Activated naive CD4-positive, alpha-beta T cell (primary cell): ENCODE data around the gene PLD6.
"Not testable (repeated sequence)": the region's sequence is repeated elsewhere in the genome, so short reads cannot be mapped to it uniquely, and the experiment has no call there.

Experiments
- DNase-seq, 4 experiments: peaks; one replicate each; lab custom pipeline; 2025; lab: John Stamatoyannopoulos, UW

The PLD6 gene, protein sequence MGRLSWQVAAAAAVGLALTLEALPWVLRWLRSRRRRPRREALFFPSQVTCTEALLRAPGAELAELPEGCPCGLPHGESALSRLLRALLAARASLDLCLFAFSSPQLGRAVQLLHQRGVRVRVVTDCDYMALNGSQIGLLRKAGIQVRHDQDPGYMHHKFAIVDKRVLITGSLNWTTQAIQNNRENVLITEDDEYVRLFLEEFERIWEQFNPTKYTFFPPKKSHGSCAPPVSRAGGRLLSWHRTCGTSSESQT

GRCh38 chr17:17206124-17206912 is at the start of gene PLD6:
Gene PLD6 (minus strand): TSS chr17:17206333. CDS start chr17:17206286, 47 bp downstream.
- DNase-seq: peak; percentile 86 to 96 (median 92)

DNA sequence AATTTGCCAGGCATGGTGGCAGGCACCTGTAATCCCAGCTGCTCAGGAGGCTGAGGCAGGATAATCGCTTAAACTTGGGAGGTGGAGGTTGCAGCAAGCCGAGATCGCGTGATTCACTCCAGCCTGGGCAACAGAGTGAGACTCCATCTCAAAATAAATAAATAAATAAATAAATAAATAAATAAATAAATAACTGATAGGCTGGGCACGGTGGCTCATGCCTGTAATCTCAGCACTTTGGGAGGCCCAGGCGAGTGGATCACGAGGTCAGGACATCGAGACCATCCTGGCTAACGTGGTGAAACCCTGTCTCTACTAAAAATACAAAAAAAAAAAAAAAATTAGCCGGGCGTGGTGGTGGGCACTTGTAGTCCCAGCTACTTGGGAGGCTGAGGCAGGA is 49.6 kb upstream of the PLD6 start:
- not testable (repeated sequence) for DNase-seq

- DNase-seq: no peak
These were observed 47.9 kb upstream of the PLD6 start for GRCh38 chr17:17254036-17254435.

GRCh38 chr17:17253406-17253805 is 47.3 kb upstream of the PLD6 start:
- DNase-seq: no peak

DNA sequence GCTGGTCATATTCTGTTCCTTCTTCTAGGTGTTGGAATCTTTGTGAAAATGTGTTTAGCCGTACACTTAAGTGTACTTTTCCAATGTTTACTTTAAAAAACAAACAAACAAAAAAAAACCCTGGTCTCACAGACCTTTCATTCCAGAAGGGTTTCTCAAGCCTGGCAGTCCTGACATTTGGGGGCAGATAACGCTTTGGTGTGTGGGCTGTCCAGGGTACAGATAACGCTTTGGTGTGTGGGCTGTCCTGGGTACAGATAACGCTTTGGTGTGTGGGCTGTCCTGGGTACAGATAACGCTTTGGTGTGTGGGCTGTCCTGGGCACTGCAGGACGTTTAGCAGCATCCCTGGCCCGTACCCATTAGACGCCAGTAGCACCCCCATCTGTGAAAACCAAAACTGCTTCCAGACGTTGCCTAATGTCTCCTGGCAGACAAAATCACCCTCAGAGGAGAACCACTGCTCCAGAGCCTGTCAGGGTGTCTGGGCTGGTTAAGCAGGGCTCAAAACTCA is 46.1 kb upstream of the PLD6 start:
- DNase-seq: no peak

DNA sequence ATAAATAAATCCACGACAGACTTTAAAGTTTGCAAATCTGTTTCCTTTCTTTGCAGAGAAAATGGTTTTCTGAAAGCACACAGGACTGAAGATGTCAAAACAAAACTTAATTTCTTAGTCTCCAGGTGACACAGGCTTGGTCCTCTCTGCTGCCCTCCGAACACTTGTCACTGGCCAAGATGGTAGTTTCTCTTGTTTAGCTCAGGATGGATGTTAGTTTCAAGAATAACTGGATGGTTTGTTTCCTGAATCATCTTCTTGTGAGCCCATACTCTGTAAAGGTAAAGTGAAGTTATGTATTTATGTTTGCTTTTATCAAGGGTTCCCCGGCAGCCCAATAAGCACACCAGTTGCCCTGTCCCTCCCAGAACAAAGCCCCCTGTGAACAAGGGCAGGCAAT is 40.7 kb upstream of the PLD6 start:
- DNase-seq: no peak

DNA sequence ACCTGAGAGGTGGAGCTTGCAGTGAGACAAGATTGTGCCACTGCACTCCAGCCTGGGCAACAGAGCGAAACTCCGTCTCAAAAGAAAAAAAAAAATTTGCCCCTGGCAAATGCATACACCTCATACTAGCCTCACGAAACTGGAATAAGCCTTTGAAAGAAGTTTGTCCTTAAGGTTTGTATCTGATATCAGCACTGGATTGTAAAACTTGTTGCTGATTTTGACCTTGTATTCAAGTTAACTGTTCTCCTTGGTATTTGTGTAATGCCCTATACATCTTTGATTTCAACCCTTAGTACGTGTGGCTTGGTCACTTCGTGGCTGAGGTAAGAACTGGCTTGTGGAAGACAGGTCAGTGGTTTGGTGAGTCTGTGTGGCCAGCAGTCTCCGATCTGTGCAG is 37.0 kb upstream of the PLD6 start:
- DNase-seq: no peak

GRCh38 chr17:17242246-17242645 is 36.1 kb upstream of the PLD6 start:
- DNase-seq: no peak

DNA sequence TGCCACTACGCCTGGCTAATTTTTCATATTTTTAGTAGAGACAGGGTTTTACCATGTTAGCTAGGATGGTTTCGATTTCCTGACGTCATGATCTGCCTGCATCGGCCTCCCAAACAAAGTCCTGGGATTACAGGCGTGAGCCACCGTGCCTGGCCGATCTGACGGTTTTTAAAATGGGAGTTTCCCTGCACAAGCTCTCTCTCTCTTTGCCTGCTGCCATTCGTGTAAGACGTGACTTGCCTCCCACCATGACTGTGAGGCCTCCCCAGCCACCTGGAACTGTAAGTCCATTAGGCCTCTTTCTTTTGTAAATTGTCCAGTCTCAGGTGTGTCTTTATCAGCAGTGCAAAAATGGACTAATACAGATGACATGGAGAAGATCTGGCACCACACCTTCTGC is 35.5 kb upstream of the PLD6 start:
- DNase-seq: no peak

- no peak for DNase-seq
These were observed 33.7 kb upstream of the PLD6 start for GRCh38 chr17:17239832-17240231.

- peak; percentile 63 to 83 (median 73) for DNase-seq
These were observed 31.1 kb upstream of the PLD6 start, which contains the start of gene FLCN for GRCh38 chr17:17237026-17237799. Gene FLCN (minus strand): TSS chr17:17237168. CDS start chr17:17228137, 9,031 bp downstream.

- DNase-seq: no peak
These were observed 30.3 kb upstream of the PLD6 start for GRCh38 chr17:17236295-17237025.

DNA sequence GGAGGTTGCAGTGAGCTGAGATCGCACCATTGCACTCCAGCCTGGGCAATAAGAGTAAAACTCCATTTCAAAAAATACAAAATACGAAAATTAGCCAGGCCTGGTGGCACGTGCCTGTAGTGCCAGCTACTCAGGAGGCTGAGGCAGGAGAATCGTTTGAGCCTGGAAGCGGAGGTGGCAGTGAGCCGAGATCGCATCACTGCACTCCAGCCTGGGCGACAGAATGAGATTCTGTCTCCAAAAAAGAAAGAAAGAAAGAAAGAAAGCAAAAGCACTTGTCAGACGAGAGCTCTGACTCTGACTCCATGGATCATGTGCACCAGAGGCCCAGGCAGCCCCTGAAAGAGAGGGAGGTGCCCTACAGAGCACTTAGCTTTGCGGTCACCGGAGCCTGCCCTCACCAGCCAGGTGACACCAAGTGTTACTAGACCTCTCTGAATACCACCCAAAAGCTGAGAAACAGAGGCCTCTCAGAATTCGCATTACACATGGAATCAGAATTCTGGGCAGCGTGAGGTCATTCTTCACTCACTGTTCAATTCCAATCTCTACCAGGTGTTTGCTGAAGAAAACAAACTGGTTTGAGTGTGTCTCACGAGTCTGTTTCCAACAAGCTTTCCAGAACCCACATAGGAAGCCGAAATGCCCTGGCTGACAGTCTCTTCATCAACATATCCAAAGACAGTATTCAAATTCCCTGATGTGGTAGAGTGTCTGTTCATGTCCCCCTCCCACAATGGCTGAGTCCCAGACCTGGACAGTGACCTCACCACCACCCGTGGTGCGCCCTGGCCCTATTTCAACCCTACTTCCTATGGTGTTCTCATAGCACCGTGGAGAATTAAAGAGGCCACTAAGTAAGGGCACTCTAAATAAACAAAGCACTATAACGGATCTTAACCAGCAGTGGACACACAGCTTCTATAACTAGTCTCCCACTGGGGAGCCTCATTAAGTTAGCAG is 29.4 kb upstream of the PLD6 start:
- DNase-seq: no peak

DNA sequence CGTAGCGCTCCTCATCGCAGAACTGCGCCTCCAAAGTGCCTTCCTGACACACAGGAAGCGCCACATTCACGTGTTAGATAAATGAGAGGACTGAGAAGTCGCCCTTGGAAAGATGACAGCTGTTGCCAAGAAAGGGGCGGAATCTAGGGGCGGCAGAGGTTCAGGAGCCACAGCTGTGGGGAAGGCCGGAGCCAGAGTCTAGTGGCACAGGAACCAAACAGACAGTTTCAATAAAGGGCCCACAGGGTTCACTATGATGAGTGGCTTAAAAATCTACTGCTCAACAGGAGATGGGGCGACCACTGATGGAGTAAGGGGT is 26.1 kb upstream of the PLD6 start:
- no peak for DNase-seq

DNA sequence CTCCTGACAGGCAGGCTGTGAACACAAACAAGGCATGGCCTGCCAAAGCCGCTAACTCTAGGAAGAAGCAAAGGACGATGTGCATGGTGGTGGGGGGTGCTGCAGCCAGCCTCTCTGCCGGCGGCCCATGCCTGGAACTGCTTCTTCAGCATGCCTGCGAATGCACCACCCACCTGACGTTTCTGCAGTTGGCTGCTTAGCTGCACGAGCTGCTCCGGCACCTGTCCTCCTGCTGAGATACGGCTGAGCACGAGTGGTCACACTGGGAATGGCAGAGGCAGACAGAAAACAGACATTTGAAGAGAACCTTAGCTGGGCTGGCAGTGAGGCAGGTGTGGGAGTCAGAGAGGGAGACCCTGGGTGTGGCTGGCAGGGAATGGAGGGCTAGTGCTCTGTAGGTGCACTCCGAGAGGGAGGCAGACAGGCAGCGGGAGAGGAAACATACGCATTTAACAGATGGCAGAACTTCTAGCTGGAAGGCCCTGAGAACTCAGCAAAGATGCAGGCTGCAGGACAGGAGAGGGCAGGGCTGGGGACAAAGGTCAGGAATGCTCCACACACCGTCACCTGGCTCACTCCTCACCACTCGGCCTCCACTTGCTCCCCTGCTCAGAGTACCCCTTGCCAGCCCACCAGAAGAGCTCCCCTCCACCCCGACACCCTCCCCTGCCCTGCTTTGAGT is 25.6 kb upstream of the PLD6 start:
- no peak for DNase-seq

GRCh38 chr17:17229416-17230384 is 23.6 kb upstream of the PLD6 start:
- no peak for DNase-seq

- no peak for DNase-seq
These were observed 22.6 kb upstream of the PLD6 start for GRCh38 chr17:17228521-17229279.
